ENCODE data around the gene ZFP36L1. TPM values are rescaled to one million over a fixed set of nuclear protein-coding genes. Genes with fewer than 3 reads are reported as not detected.

The ZFP36L1 gene
- total and polyA plus RNA-seq, 2 of the 13 experiments (the other 11 are each of a cell fraction or from before 2014, with no cell fraction given) = 7.4 to 10.2 TPM

GRCh38 chr14:68792979-68793733 lies at the start of gene ZFP36L1 (continued):
- TF ChIP-seq LCORL (IDR thresholded peaks at IDR 0.05) = no peak
- no peak for TF ChIP-seq LCORL (CRISPR knock-in tag; IDR thresholded peaks at IDR 0.05)
- peak; percentile 39 for TF ChIP-seq TFDP2 (CRISPR knock-in tag; IDR thresholded peaks at IDR 0.05)
- TF ChIP-seq FIP1L1 (IDR thresholded peaks at IDR 0.05; ENCODE audit: borderline replicate concordance, insufficient read depth, low read depth, low read length) = 0 out of 2 replicates have a peak, but pooled peaks have one; percentile 40
- TF ChIP-seq RARG (CRISPR knock-in tag; IDR thresholded peaks at IDR 0.05; ENCODE audit: low read depth) = no peak
- TF ChIP-seq U2AF1 (optimal IDR thresholded peaks at IDR 0.05; ENCODE audit: low read depth, low read length) = peak; percentile 12
- no peak; the same call in 1 of the 2 replicates for TF ChIP-seq ZGPAT (CRISPR knock-in tag; IDR thresholded peaks at IDR 0.05)
- TF ChIP-seq SKI (IDR thresholded peaks at IDR 0.05; ENCODE audit: partially characterized antibody) = peak; percentile 18
- no peak for TF ChIP-seq HNRNPK (IDR thresholded peaks at IDR 0.05; ENCODE audit: low read depth, low read length, poor library complexity, severe bottlenecking)
- peak; percentile 45 for TF ChIP-seq DMAP1 (CRISPR knock-in tag; IDR thresholded peaks at IDR 0.05)
- no peak for TF ChIP-seq NFIB (CRISPR knock-in tag; IDR thresholded peaks at IDR 0.05; ENCODE audit: borderline replicate concordance)
- TF ChIP-seq ADNP (CRISPR knock-in tag; IDR thresholded peaks at IDR 0.05) = no peak
- no peak for TF ChIP-seq ONECUT2 (CRISPR knock-in tag; IDR thresholded peaks at IDR 0.05)
- no peak for TF ChIP-seq SETDB1 (CRISPR knock-in tag; IDR thresholded peaks at IDR 0.05; ENCODE audit: borderline replicate concordance)
- no peak for TF ChIP-seq ZNF460 (CRISPR knock-in tag; IDR thresholded peaks at IDR 0.05; ENCODE audit: borderline replicate concordance)
- TF ChIP-seq ZC3H13 (CRISPR knock-in tag; IDR thresholded peaks at IDR 0.05) = no peak
- no peak for TF ChIP-seq RFXANK (CRISPR knock-in tag; IDR thresholded peaks at IDR 0.05)
- TF ChIP-seq TEAD3 (CRISPR knock-in tag; optimal IDR thresholded peaks at IDR 0.05; ENCODE audit: borderline replicate concordance) = no peak
- no peak for TF ChIP-seq ATF7-NPFF (CRISPR knock-in tag; IDR thresholded peaks at IDR 0.05; ENCODE audit: low read depth)
- TF ChIP-seq ZNF496 (CRISPR knock-in tag; IDR thresholded peaks at IDR 0.05; ENCODE audit: insufficient replicate concordance) = no peak
- no peak for TF ChIP-seq IKZF1 (IDR thresholded peaks at IDR 0.05)
- no peak for TF ChIP-seq ZNF615 (CRISPR knock-in tag; IDR thresholded peaks at IDR 0.05; ENCODE audit: borderline replicate concordance)
- TF ChIP-seq AKNA (CRISPR knock-in tag; IDR thresholded peaks at IDR 0.05; ENCODE audit: borderline replicate concordance) = no peak
- no peak; the same call in 1 of the 2 replicates for TF ChIP-seq ZNF331 (CRISPR knock-in tag; IDR thresholded peaks at IDR 0.05)
- TF ChIP-seq ZNF552 (CRISPR knock-in tag; IDR thresholded peaks at IDR 0.05; ENCODE audit: borderline replicate concordance) = no peak

Measured in HepG2 (cell line).